ENCODE results near the gene TBC1D22A. TPM values are rescaled to one million over a fixed set of nuclear protein-coding genes. Genes with fewer than 3 reads are reported as not detected.
A peak's percentile ranks its signal among the peaks of the same experiment; 100 is the strongest.
"Not testable (repeated sequence)": the region's sequence is repeated elsewhere in the genome, so short reads cannot be mapped to it uniquely, and the experiment has no call there.

The TBC1D22A gene
- total and polyA plus RNA-seq, 2 experiments from 2014 or later = 16.6 to 18.5 TPM

- DNase-seq (ENCODE audit: low read depth in 1 of 2, low spot score in 1 of 2) = no peak
- no peaks in the 10 kb centered on the region for H3K9me3 ChIP-seq (ENCODE audit: low read depth)
- H3K27me3 ChIP-seq = no peaks in the 10 kb centered on the region
- H3K27ac ChIP-seq = no peak overlapping the region
- no peaks in the 10 kb centered on the region for H3K36me3 ChIP-seq
- peaks cover 2% of the 10 kb centered on the region for H3K4me1 ChIP-seq (ENCODE audit: low read depth)
- TF ChIP-seq CTCF (IDR thresholded peaks at IDR 0.05; ENCODE audit: low read depth, low read length) = no peak
- H3K4me3 ChIP-seq = no peak overlapping the region
These were observed 18.8 kb downstream of the TBC1D22A start for GRCh38 chr22:46781291-46781690.

GRCh38 chr22:46782200-46782599 lies 19.8 kb downstream of the TBC1D22A start:
- H3K4me1 ChIP-seq (ENCODE audit: low read depth); H3K27me3 ChIP-seq; H3K27ac ChIP-seq; H3K36me3 ChIP-seq; DNase-seq (ENCODE audit: low read depth in 1 of 2, low spot score in 1 of 2); H3K4me3 ChIP-seq; H3K9me3 ChIP-seq (ENCODE audit: low read depth): not testable (repeated sequence)

GRCh38 chr22:46783721-46784120 lies 21.3 kb downstream of the TBC1D22A start:
- TF ChIP-seq CTCF (IDR thresholded peaks at IDR 0.05; ENCODE audit: low read depth, low read length) = no peak
- no peak overlapping the region for H3K4me3 ChIP-seq
- H3K27me3 ChIP-seq = no peaks in the 10 kb centered on the region
- no peak overlapping the region for H3K27ac ChIP-seq
- DNase-seq (ENCODE audit: low read depth in 1 of 2, low spot score in 1 of 2) = peak in 1 of 2 donors; percentile 31
- H3K36me3 ChIP-seq = no peaks in the 10 kb centered on the region
- H3K4me1 ChIP-seq (ENCODE audit: low read depth) = peaks cover 9% of the 10 kb centered on the region
- no peaks in the 10 kb centered on the region for H3K9me3 ChIP-seq (ENCODE audit: low read depth)

- no peaks in the 10 kb centered on the region for H3K36me3 ChIP-seq
- H3K4me1 ChIP-seq (ENCODE audit: low read depth) = peaks cover 12% of the 10 kb centered on the region
- no peak overlapping the region for H3K4me3 ChIP-seq
- H3K27me3 ChIP-seq = no peaks in the 10 kb centered on the region
- DNase-seq (ENCODE audit: low read depth in 1 of 2, low spot score in 1 of 2) = peak in 1 of 2 donors; percentile 57
- no peak overlapping the region for H3K27ac ChIP-seq
- H3K9me3 ChIP-seq (ENCODE audit: low read depth) = no peaks in the 10 kb centered on the region
- no peak for TF ChIP-seq CTCF (IDR thresholded peaks at IDR 0.05; ENCODE audit: low read depth, low read length)
These were observed 26.2 kb downstream of the TBC1D22A start for GRCh38 chr22:46788441-46789172.

GRCh38 chr22:46789992-46790391 lies 27.5 kb downstream of the TBC1D22A start:
- H3K4me1 ChIP-seq (ENCODE audit: low read depth) = peaks cover 12% of the 10 kb centered on the region
- H3K4me3 ChIP-seq = no peak overlapping the region
- TF ChIP-seq CTCF (IDR thresholded peaks at IDR 0.05; ENCODE audit: low read depth, low read length) = no peak
- H3K9me3 ChIP-seq (ENCODE audit: low read depth) = no peaks in the 10 kb centered on the region
- H3K27me3 ChIP-seq = no peaks in the 10 kb centered on the region
- peak in 1 of 2 donors; percentile 8 for DNase-seq (ENCODE audit: low read depth in 1 of 2, low spot score in 1 of 2)
- no peak overlapping the region for H3K27ac ChIP-seq
- no peaks in the 10 kb centered on the region for H3K36me3 ChIP-seq

- Histone ChIP-seq H3K4me3 (no peak overlapping the region), H3K27ac (no peak overlapping the region), H3K27me3 (no peaks in the 10 kb centered on the region), H3K9me3 (ENCODE audit: low read depth) (no peaks in the 10 kb centered on the region), H3K36me3 (no peaks in the 10 kb centered on the region), H3K4me1 (ENCODE audit: low read depth) (peaks cover 12% of the 10 kb centered on the region)
- TF ChIP-seq CTCF (IDR thresholded peaks at IDR 0.05; ENCODE audit: low read depth, low read length) = no peak
- peak in 1 of 2 donors; percentile 59 for DNase-seq (ENCODE audit: low read depth in 1 of 2, low spot score in 1 of 2)
These were observed 28.8 kb downstream of the TBC1D22A start for GRCh38 chr22:46791201-46791731.

Data from cardiac muscle cell (in vitro differentiated cells and primary cell).